Astrocyte (in vitro differentiated cells and primary cell): ENCODE measurements around the gene KIAA1549.

Experiments
- EZH2 ChIP-seq: IDR thresholded peaks from 2 replicates; pipeline ENCODE4 v1.6.1; 2012; ENCODE audit warnings: mild to moderate bottlenecking, low read length, inconsistent platforms; ENCODE audit not compliant: insufficient read depth
- TF ChIP-seq, protein P1 (sequence below): IDR thresholded peaks from 2 replicates; pipeline ENCODE4 v1.5.1; 2011; ENCODE audit warnings: low read depth, mild to moderate bottlenecking, inconsistent platforms, low read length, moderate library complexity; ENCODE audit not compliant: insufficient read depth

DNA sequence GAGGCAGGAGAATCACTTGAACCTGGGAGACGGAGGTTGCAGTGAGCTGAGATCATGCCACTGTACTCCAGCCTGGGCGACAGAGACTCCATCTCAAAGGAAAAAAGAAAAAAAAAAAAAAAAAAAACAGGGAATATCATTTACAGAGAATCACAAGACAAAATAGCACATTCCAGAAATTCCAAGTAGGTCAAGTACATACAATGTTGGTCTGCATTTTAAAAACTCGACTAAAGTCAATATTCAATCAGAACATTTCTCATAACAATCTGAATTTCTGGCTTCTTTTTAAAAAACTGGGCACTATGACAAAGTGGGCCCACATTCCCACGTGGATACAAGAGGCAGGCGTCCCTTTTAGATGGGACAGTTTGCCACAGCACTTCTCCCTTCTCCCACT lies 41.9 kb upstream of the KIAA1549 start:
- TF ChIP-seq EZH2, result no peak
- TF ChIP-seq, protein P1, sequence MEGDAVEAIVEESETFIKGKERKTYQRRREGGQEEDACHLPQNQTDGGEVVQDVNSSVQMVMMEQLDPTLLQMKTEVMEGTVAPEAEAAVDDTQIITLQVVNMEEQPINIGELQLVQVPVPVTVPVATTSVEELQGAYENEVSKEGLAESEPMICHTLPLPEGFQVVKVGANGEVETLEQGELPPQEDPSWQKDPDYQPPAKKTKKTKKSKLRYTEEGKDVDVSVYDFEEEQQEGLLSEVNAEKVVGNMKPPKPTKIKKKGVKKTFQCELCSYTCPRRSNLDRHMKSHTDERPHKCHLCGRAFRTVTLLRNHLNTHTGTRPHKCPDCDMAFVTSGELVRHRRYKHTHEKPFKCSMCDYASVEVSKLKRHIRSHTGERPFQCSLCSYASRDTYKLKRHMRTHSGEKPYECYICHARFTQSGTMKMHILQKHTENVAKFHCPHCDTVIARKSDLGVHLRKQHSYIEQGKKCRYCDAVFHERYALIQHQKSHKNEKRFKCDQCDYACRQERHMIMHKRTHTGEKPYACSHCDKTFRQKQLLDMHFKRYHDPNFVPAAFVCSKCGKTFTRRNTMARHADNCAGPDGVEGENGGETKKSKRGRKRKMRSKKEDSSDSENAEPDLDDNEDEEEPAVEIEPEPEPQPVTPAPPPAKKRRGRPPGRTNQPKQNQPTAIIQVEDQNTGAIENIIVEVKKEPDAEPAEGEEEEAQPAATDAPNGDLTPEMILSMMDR, result no peak
